Measurements from ENCODE around the gene CROCC2. TPM values are rescaled to one million over a fixed set of nuclear protein-coding genes. Genes with fewer than 3 reads are reported as not detected.

The CROCC2 gene
- total RNA-seq, 4 donors from 2014 or later, result not detected

DNA sequence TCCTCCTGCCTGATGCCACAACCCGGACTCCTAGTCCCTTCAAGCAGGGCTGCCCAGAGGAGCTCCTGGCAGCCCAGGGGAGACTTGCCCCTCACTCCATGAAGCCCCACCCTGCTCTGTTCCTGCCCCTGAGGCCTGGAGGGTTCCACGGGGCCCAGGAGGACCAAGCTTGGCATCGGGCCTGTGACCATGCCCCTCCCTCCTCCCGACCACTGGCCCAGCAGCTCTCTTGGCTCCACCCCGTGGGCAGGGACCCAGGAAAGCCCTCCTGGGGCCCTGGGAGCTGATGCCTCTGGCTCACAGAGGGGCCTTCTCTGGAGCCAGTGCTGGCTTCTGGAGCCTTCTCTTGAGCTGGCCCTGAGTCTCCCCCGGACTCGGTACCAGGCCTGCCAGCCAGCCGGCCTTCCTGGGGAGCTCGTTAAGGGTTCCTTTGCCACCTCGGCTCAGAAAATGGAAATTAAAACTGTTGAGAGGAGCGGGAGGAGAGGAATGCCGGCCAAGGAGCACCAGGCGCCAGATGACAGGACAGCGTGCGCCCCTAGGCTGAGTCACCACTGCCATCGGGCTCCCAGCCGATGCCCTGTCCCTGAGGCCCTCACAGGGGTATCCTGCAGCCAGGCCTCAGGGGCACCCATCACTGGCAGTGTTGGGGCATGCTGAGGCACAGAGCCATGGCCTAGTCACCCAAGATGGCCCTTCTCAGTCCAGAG is 51.7 kb downstream of the CROCC2 start:
- WGBS, 2 donors (ENCODE audit: low coverage in 1 of 2), result 78% methylated on average over 17 of the region's 17 CpGs; no CpG with 5 or more reads in 1 of the 2 donors
- intact Hi-C loops (cut with DNase I; ENCODE audit: low total_unique reads) (no loop called here), in situ Hi-C loops (cut with MboI; ENCODE audit: low pct_ligation_motif_present in 1 of 4, low pct_unique_long_range_greater_than_20kb in 1 of 4, low sequenced_read_pairs in 3 of 4) (no loop called here)
- no peaks in the 10 kb centered on the region for H3K36me3 ChIP-seq
- H3K4me1 ChIP-seq, result peaks cover 0 to 17% (median 4%) of the 10 kb centered on the region in 4 donors
- H3K4me3 ChIP-seq, result no peak overlapping the region
- TF ChIP-seq POLR2A (IDR thresholded peaks at IDR 0.05) (no peak), EP300 (IDR thresholded peaks at IDR 0.05; ENCODE audit: low read depth) (no peak), POLR2AphosphoS5 (IDR thresholded peaks at IDR 0.05) (no peak)
- TF ChIP-seq, protein P1, sequence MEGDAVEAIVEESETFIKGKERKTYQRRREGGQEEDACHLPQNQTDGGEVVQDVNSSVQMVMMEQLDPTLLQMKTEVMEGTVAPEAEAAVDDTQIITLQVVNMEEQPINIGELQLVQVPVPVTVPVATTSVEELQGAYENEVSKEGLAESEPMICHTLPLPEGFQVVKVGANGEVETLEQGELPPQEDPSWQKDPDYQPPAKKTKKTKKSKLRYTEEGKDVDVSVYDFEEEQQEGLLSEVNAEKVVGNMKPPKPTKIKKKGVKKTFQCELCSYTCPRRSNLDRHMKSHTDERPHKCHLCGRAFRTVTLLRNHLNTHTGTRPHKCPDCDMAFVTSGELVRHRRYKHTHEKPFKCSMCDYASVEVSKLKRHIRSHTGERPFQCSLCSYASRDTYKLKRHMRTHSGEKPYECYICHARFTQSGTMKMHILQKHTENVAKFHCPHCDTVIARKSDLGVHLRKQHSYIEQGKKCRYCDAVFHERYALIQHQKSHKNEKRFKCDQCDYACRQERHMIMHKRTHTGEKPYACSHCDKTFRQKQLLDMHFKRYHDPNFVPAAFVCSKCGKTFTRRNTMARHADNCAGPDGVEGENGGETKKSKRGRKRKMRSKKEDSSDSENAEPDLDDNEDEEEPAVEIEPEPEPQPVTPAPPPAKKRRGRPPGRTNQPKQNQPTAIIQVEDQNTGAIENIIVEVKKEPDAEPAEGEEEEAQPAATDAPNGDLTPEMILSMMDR (IDR thresholded peaks at IDR 0.05), result no peak
- no peak for DNase-seq
- no peaks in the 10 kb centered on the region for H3K9me3 ChIP-seq
- no peaks in the 10 kb centered on the region for H3K27me3 ChIP-seq
- no peak overlapping the region for H3K27ac ChIP-seq

DNA sequence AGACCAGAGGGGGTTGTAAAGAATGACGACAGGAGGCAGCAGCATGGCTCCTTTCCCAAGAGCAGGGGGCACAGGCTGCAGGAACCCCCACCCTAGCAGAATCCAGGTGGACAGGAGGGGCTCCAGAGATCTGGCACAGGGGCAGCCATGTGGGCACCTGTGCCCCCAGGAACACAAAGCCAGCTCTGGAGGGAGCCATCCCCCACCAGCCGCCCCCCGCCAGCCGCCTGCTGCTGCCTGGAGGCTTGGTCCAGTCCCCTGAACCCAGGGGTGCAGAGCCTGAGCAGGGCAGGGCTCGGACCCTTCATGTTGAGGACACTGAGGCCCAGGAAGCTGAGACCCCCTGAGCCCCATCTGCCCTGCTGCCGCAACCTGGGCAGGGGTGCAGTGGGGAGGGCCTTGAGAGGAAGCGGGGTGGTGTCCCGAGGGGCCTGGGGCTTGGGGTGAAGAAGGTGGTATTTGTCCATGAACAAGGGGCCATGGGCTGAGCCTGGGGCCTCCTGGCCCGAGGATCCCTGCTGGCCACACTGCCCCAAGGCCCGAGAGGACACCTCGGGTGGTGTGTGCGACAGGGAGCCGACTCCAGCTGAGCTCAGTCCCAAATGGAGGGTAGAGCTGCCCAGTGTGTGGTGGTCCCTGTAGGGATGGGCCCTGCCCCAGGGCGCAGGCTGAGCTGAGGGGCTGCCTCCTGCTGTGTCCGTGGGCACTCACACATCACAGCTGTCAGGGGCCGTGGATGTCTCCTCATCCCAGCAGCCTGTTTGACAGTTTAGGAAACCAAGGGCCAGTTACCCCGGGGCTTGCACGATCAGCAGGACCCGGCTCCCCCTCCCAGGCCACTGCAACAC is 52.5 kb downstream of the CROCC2 start:
- 87% methylated on average over 17 of the region's 19 CpGs; no CpG with 5 or more reads in 1 of the 2 donors for WGBS, 2 donors (ENCODE audit: low coverage in 1 of 2)

DNA sequence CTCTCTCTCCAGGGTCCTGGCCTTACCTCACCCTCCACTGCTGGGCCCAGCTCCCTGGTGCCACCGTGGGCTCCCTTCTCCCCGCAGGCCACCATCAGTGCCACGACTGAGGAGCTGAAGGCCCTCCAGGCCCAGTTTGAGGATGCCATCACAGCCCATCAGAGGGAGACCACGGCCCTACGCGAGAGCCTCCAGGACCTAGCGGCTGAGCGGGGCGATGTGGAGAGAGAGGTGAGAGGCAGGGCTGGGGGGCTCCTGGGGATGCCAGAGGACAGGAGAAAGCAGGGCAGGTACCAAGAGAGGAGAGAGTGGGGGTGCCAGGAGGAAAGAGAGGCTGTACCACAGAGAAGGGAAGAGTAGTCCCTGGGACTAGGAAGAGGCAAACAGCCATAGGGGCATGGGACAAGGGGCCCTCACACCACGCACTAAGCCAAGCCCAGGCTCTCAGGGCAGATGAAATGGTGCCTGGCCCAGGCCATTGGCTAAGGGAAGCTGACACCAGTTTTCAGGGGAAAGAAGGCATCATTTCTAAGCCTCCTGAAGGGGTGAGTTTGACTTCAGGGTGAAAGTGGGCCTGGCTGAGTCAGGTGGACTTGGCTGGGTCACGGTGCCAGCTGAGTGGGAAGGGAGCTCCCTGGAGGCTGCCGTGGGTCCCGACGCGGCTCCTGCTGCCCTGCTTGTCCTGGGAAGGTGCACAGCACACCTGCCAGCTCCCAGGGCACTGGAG is 53.2 kb downstream of the CROCC2 start:
- peak overlapping the region in 1 of 4 donors; percentile 25 for H3K27ac ChIP-seq

More for the DNA sequence above, 52.5 kb downstream of the CROCC2 start:
- Histone ChIP-seq H3K4me1 (peaks cover 0 to 17% (median 4%) of the 10 kb centered on the region in 4 donors), H3K27me3 (no peaks in the 10 kb centered on the region), H3K9me3 (no peaks in the 10 kb centered on the region), H3K4me3 (no peak overlapping the region), H3K36me3 (no peaks in the 10 kb centered on the region), H3K27ac (no peak overlapping the region)
- no peak for TF ChIP-seq POLR2A (IDR thresholded peaks at IDR 0.05)
- in situ Hi-C loops (cut with MboI; ENCODE audit: low pct_ligation_motif_present in 1 of 4, low pct_unique_long_range_greater_than_20kb in 1 of 4, low sequenced_read_pairs in 3 of 4) (no loop called here), intact Hi-C loops (cut with DNase I; ENCODE audit: low total_unique reads) (no loop called here)
- no peak for DNase-seq

DNA sequence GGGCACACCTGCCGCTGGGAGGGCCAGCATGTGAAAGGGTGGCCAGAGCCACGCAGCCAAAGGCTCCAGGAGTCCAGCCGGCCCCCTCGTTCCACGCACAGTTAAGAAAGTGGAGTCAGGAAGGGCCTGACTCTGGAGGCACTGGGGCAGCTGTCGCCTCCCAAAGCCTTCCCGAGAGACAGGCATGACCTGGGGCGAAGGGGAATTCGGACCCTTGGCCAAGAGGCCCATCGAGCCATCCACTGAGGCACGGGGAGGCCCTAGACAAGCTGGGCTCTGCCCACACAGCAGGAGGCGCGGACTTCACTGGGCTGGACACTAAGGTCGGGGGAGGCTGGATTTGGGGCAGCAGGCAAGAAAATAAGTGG is 53.8 kb downstream of the CROCC2 start:
- WGBS, 2 donors (ENCODE audit: low coverage in 1 of 2), result 73% methylated on average over 12 of the region's 14 CpGs; no CpG with 5 or more reads in 1 of the 2 donors
- DNase-seq, result no peak
- no peak overlapping the region for H3K4me3 ChIP-seq
- intact Hi-C loops (cut with DNase I; ENCODE audit: low total_unique reads), result no loop called here
- in situ Hi-C loops (cut with MboI; ENCODE audit: low pct_ligation_motif_present in 1 of 4, low pct_unique_long_range_greater_than_20kb in 1 of 4, low sequenced_read_pairs in 3 of 4), result no loop called here
- no peaks in the 10 kb centered on the region for H3K36me3 ChIP-seq
- no peaks in the 10 kb centered on the region for H3K9me3 ChIP-seq
- H3K4me1 ChIP-seq, result peaks cover 0 to 17% (median 4%) of the 10 kb centered on the region in 4 donors
- TF ChIP-seq POLR2AphosphoS5 (IDR thresholded peaks at IDR 0.05) (no peak), POLR2A (IDR thresholded peaks at IDR 0.05) (no peak), EP300 (IDR thresholded peaks at IDR 0.05; ENCODE audit: low read depth) (no peak)
- TF ChIP-seq, protein P1 (IDR thresholded peaks at IDR 0.05), result no peak
- H3K27me3 ChIP-seq, result no peaks in the 10 kb centered on the region
- H3K27ac ChIP-seq, result peak overlapping the region in 1 of 4 donors; percentile 25

More for the DNA sequence above, 53.2 kb downstream of the CROCC2 start:
- TF ChIP-seq, protein P1 (IDR thresholded peaks at IDR 0.05), result no peak
- TF ChIP-seq POLR2AphosphoS5 (IDR thresholded peaks at IDR 0.05), result no peak
- TF ChIP-seq POLR2A (IDR thresholded peaks at IDR 0.05), result no peak
- no peak for TF ChIP-seq EP300 (IDR thresholded peaks at IDR 0.05; ENCODE audit: low read depth)
- peaks cover 0 to 17% (median 4%) of the 10 kb centered on the region in 4 donors for H3K4me1 ChIP-seq
- no peak overlapping the region for H3K4me3 ChIP-seq
- DNase-seq, result no peak
- H3K36me3 ChIP-seq, result no peaks in the 10 kb centered on the region
- in situ Hi-C loops (cut with MboI; ENCODE audit: low pct_ligation_motif_present in 1 of 4, low pct_unique_long_range_greater_than_20kb in 1 of 4, low sequenced_read_pairs in 3 of 4) (no loop called here), intact Hi-C loops (cut with DNase I; ENCODE audit: low total_unique reads) (no loop called here)
- H3K27me3 ChIP-seq, result no peaks in the 10 kb centered on the region
- WGBS, 2 donors (ENCODE audit: low coverage in 1 of 2), result 83 to 100% methylated on average over 1 to 14 of the region's 15 CpGs
- H3K9me3 ChIP-seq, result no peaks in the 10 kb centered on the region
